K562 (cell line): ENCODE data around the gene SCYGR8. TPM values are rescaled to one million over a fixed set of nuclear protein-coding genes. Genes with fewer than 3 reads are reported as not detected.

Experiments
- PRMT5 ChIP-seq: sonication (generic); formaldehyde crosslinking; IDR thresholded peaks from 2 replicates; pipeline ENCODE4 v1.5.0; 2020; ENCODE audit warnings: missing genetic modification reagents
- PYGO2 ChIP-seq: fragments of 450-650 bp; IDR thresholded peaks from 2 replicates; pipeline ENCODE4 v1.6.1; 2016; ENCODE audit warnings: mild to moderate bottlenecking, missing genetic modification characterization, moderate library complexity, missing compliant biosample characterization
- TCF7 ChIP-seq: sonication (generic); IDR thresholded peaks from 2 replicates; pipeline ENCODE4 v1.6.1; 2016; ENCODE audit warnings: antibody characterized with exemption, borderline replicate concordance
- ZNF263 ChIP-seq: sonication (generic); formaldehyde crosslinking; IDR thresholded peaks from 2 replicates; pipeline ENCODE4 v1.8.0; 2022; ENCODE audit warnings: mild to moderate bottlenecking, missing genetic modification reagents, borderline replicate concordance
- ZNF431 ChIP-seq: sonication (generic); formaldehyde crosslinking; IDR thresholded peaks from 2 replicates; pipeline ENCODE4 v1.8.0; 2022; ENCODE audit warnings: mild to moderate bottlenecking, missing genetic modification reagents
- ZNF609 ChIP-seq: sonication (generic); formaldehyde crosslinking; IDR thresholded peaks from 2 replicates; pipeline ENCODE4 v1.8.1; 2023; ENCODE audit warnings: missing genetic modification reagents, mild to moderate bottlenecking, borderline replicate concordance
- polyA plus RNA-seq, 8 experiments: library from polyadenylated mRNA; depleted of rRNA in 4 of 8; stranded (reverse) in 5 of 8; unstranded in 3 of 8; fragments of >200 nt; fragmentation: Nextera tagmentation in 2 of 8; fragmentation: Illumina TruSeq in 1 of 8; extraction: Ambion mirVana in 2 of 8; extraction: Trizol in 1 of 8; gene quantifications; 2 replicates each; pipeline versions ENCODE4 v1.2.1 to v1.2.3, GENCODE V29; 2011 to 2014; ENCODE audit warnings: inconsistent platforms in 1 of 8, missing spikeins in 1 of 8
- total RNA-seq, 7 experiments: library from RNA; depleted of rRNA in 6 of 7; stranded (reverse); fragments of >200 nt in 6 of 7; fragmentation: Illumina TruSeq in 2 of 7; extraction: Trizol in 2 of 7; gene quantifications; 2 replicates each; pipeline versions ENCODE4 v1.2.1 to v1.2.3, GENCODE V29; 2011 to 2021; ENCODE audit warnings: low replicate concordance in 1 of 7
- TF ChIP-seq, protein P1 (sequence below), 2 experiments: IDR thresholded peaks in 1 of 2; conservative IDR thresholded peaks in 1 of 2; 2 replicates each; pipeline ENCODE4 v1.6.1; 2016; ENCODE audit warnings: low read depth in 2 of 2, mild to moderate bottlenecking in 1 of 2, missing compliant biosample characterization in 1 of 2, missing genetic modification characterization in 1 of 2, moderate library complexity in 1 of 2

SCYGR8 gene
- total and polyA plus RNA-seq, 9 of the 15 experiments (the other 6 are each of a cell fraction or from before 2014, with no cell fraction given): not detected

- no peak for TF ChIP-seq ZNF609 (CRISPR knock-in tag)
- TF ChIP-seq TCF7: no peak
- TF ChIP-seq PRMT5 (CRISPR knock-in tag): no peak
- TF ChIP-seq ZNF263: no peak
- TF ChIP-seq, protein P1, sequence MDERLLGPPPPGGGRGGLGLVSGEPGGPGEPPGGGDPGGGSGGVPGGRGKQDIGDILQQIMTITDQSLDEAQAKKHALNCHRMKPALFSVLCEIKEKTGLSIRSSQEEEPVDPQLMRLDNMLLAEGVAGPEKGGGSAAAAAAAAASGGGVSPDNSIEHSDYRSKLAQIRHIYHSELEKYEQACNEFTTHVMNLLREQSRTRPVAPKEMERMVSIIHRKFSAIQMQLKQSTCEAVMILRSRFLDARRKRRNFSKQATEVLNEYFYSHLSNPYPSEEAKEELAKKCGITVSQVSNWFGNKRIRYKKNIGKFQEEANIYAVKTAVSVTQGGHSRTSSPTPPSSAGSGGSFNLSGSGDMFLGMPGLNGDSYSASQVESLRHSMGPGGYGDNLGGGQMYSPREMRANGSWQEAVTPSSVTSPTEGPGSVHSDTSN (CRISPR knock-in tag; IDR thresholded peaks at IDR 0.05; ENCODE audit: low read depth): no peak
- TF ChIP-seq, protein P1 (tag; conservative IDR thresholded peaks at IDR 0.05; ENCODE audit: low read depth): no peak
- no peak for TF ChIP-seq ZNF431 (CRISPR knock-in tag)
- no peak for TF ChIP-seq PYGO2 (tag)
- TF ChIP-seq, all 486 proteins: peak for 0
Observed at GRCh38 chr2:227706859-227707258, 38.8 kb upstream of the SCYGR8 start (continued).
